KOPT-K1 (cell line): ENCODE results near the gene CMSS1.
"Not testable (repeated sequence)": the region's sequence is repeated elsewhere in the genome, so short reads cannot be mapped to it uniquely, and the experiment has no call there.

ENCODE experiments used
- H3K27ac ChIP-seq: fragments of 200-600 bp; sonication (generic); 2 replicates; pipeline ENCODE4 v1.5.1; 2016; ENCODE audit warnings: antibody characterized with exemption, mild to moderate bottlenecking, low read depth, low read length; ENCODE audit not compliant: poor library complexity, severe bottlenecking
- H3K36me3 ChIP-seq: fragments of 200-600 bp; sonication (generic); 2 replicates; pipeline ENCODE4 v1.5.1; 2017; ENCODE audit warnings: antibody characterized with exemption, mild to moderate bottlenecking, low read length, moderate library complexity; ENCODE audit not compliant: insufficient read depth
- H3K9me3 ChIP-seq: fragments of 200-600 bp; sonication (generic); 2 replicates; pipeline ENCODE4 v1.5.1; 2017; ENCODE audit warnings: antibody characterized with exemption, low read length, mild to moderate bottlenecking; ENCODE audit not compliant: insufficient read depth, poor library complexity, severe bottlenecking

The CMSS1 gene

GRCh38 chr3:100041328-100041749, 223.7 kb downstream of the CMSS1 start:
- no peaks in the 10 kb centered on the region for H3K36me3 ChIP-seq
- no peak overlapping the region for H3K27ac ChIP-seq

GRCh38 chr3:100042166-100042981, 224.7 kb downstream of the CMSS1 start:
- H3K36me3 ChIP-seq, result no peaks in the 10 kb centered on the region
- H3K9me3 ChIP-seq, result no peaks in the 10 kb centered on the region
- no peak overlapping the region for H3K27ac ChIP-seq

More at GRCh38 chr3:100041328-100041749, 223.7 kb downstream of the CMSS1 start:
- H3K9me3 ChIP-seq, result no peaks in the 10 kb centered on the region

GRCh38 chr3:100043271-100043670, 225.6 kb downstream of the CMSS1 start:
- H3K27ac ChIP-seq, result no peak overlapping the region
- no peaks in the 10 kb centered on the region for H3K9me3 ChIP-seq
- H3K36me3 ChIP-seq, result no peaks in the 10 kb centered on the region

- H3K27ac ChIP-seq, result no peak overlapping the region
- no peaks in the 10 kb centered on the region for H3K36me3 ChIP-seq
- H3K9me3 ChIP-seq, result no peaks in the 10 kb centered on the region
These were observed 226.7 kb downstream of the CMSS1 start for GRCh38 chr3:100044369-100044768.

- Histone ChIP-seq H3K9me3 (no peaks in the 10 kb centered on the region), H3K27ac (no peak overlapping the region), H3K36me3 (no peaks in the 10 kb centered on the region)
These were observed 228.0 kb downstream of the CMSS1 start for GRCh38 chr3:100045696-100046095.

GRCh38 chr3:100046986-100047385, 229.3 kb downstream of the CMSS1 start:
- Histone ChIP-seq H3K36me3 (no peaks in the 10 kb centered on the region), H3K27ac (no peak overlapping the region), H3K9me3 (no peaks in the 10 kb centered on the region)

- no peaks in the 10 kb centered on the region for H3K36me3 ChIP-seq
- no peaks in the 10 kb centered on the region for H3K9me3 ChIP-seq
- no peak overlapping the region for H3K27ac ChIP-seq
These were observed 229.9 kb downstream of the CMSS1 start for GRCh38 chr3:100047455-100048141.

- H3K9me3 ChIP-seq, result no peaks in the 10 kb centered on the region
- H3K27ac ChIP-seq, result no peak overlapping the region
- no peaks in the 10 kb centered on the region for H3K36me3 ChIP-seq
These were observed 230.6 kb downstream of the CMSS1 start for GRCh38 chr3:100048248-100048647.

GRCh38 chr3:100051513-100051912, 233.9 kb downstream of the CMSS1 start:
- not testable (repeated sequence) for H3K27ac ChIP-seq, H3K9me3 ChIP-seq, H3K36me3 ChIP-seq

GRCh38 chr3:100053951-100054620, 236.4 kb downstream of the CMSS1 start:
- no peaks in the 10 kb centered on the region for H3K9me3 ChIP-seq
- H3K36me3 ChIP-seq, result no peaks in the 10 kb centered on the region
- H3K27ac ChIP-seq, result no peak overlapping the region

GRCh38 chr3:100057716-100058575, 240.3 kb downstream of the CMSS1 start:
- Histone ChIP-seq H3K36me3 (no peaks in the 10 kb centered on the region), H3K9me3 (no peaks in the 10 kb centered on the region), H3K27ac (no peak overlapping the region)

- H3K9me3 ChIP-seq, result no peaks in the 10 kb centered on the region
- no peaks in the 10 kb centered on the region for H3K36me3 ChIP-seq
- no peak overlapping the region for H3K27ac ChIP-seq
These were observed 241.8 kb downstream of the CMSS1 start for GRCh38 chr3:100059472-100059871.

GRCh38 chr3:100060685-100061484, 243.2 kb downstream of the CMSS1 start:
- Histone ChIP-seq H3K27ac (no peak overlapping the region), H3K36me3 (no peaks in the 10 kb centered on the region), H3K9me3 (no peaks in the 10 kb centered on the region)

- Histone ChIP-seq H3K9me3 (no peaks in the 10 kb centered on the region), H3K36me3 (no peaks in the 10 kb centered on the region), H3K27ac (no peak overlapping the region)
These were observed 245.0 kb downstream of the CMSS1 start for GRCh38 chr3:100062665-100063064.
